Gastrocnemius medialis (tissue), 4 donors: ENCODE measurements around the gene CUTC.

ENCODE experiments used
- POLR2A ChIP-seq, 2 donors: fragments of 450-650 bp; IDR thresholded peaks; one replicate each; pipeline ENCODE4 v1.6.1; 2017; ENCODE audit warnings: antibody characterized with exemption in 2 of 2, mild to moderate bottlenecking in 2 of 2, moderate library complexity in 2 of 2
- TF ChIP-seq, protein P1 (sequence below), 5 experiments: fragments of 450-650 bp in 3 of 5; fragments of 200-600 bp in 2 of 5; sonication (generic) in 2 of 5; IDR thresholded peaks in 4 of 5; conservative IDR thresholded peaks in 1 of 5; 1 replicate in 4 of 5; 2 replicates in 1 of 5; pipeline ENCODE4 v1.5.1; 2016 to 2019; ENCODE audit warnings: antibody characterized with exemption in 5 of 5, mild to moderate bottlenecking in 3 of 5, moderate library complexity in 3 of 5

GRCh38 chr10:99767901-99768300, 35.9 kb downstream of the CUTC start:
- TF ChIP-seq, protein P1, sequence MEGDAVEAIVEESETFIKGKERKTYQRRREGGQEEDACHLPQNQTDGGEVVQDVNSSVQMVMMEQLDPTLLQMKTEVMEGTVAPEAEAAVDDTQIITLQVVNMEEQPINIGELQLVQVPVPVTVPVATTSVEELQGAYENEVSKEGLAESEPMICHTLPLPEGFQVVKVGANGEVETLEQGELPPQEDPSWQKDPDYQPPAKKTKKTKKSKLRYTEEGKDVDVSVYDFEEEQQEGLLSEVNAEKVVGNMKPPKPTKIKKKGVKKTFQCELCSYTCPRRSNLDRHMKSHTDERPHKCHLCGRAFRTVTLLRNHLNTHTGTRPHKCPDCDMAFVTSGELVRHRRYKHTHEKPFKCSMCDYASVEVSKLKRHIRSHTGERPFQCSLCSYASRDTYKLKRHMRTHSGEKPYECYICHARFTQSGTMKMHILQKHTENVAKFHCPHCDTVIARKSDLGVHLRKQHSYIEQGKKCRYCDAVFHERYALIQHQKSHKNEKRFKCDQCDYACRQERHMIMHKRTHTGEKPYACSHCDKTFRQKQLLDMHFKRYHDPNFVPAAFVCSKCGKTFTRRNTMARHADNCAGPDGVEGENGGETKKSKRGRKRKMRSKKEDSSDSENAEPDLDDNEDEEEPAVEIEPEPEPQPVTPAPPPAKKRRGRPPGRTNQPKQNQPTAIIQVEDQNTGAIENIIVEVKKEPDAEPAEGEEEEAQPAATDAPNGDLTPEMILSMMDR (IDR thresholded peaks at IDR 0.05 in 4 of 5, conservative IDR thresholded peaks at IDR 0.05 in 1 of 5), result no peak
- no peak for TF ChIP-seq POLR2A (IDR thresholded peaks at IDR 0.05)
